Transverse colon (tissue), 4 donors: ENCODE data around the gene PANX2. TPM values are rescaled to one million over a fixed set of nuclear protein-coding genes. Genes with fewer than 3 reads are reported as not detected.

Source experiments
- DNase-seq: peaks from one replicate; pipeline ENCODE4 v3.0.0-alpha.2; 2019
- H3K27ac ChIP-seq, 4 donors: fragments of 200-600 bp; sonication (generic); 2 replicates each; pipeline ENCODE4 v1.5.1; 2016 to 2018; ENCODE audit warnings: inconsistent platforms in 4 of 4
- H3K27me3 ChIP-seq: fragments of 200-600 bp; sonication (generic); 2 replicates; pipeline ENCODE4 v1.5.1; 2017; ENCODE audit warnings: inconsistent platforms
- H3K36me3 ChIP-seq, 4 donors: fragments of 200-600 bp; sonication (generic); 2 replicates each; pipeline ENCODE4 v1.5.1; 2017 to 2019; ENCODE audit warnings: inconsistent platforms in 4 of 4
- H3K4me1 ChIP-seq, 4 donors: fragments of 200-600 bp; sonication (generic); 2 replicates each; pipeline ENCODE4 v1.5.1; 2017 to 2020; ENCODE audit warnings: inconsistent platforms in 4 of 4
- H3K4me3 ChIP-seq, 4 donors: fragments of 200-600 bp; sonication (generic); 1 replicate in 1 of 4; 2 replicates in 3 of 4; pipeline versions ENCODE4 v1.5.1 to v1.6.1; 2017 to 2019; ENCODE audit warnings: inconsistent platforms in 4 of 4
- H3K9me3 ChIP-seq, 2 donors: fragments of 200-600 bp; sonication (generic); 2 replicates each; pipeline ENCODE4 v1.5.1; 2017 to 2019; ENCODE audit warnings: inconsistent platforms in 2 of 2
- EP300 ChIP-seq: sonication (generic); formaldehyde crosslinking; IDR thresholded peaks from one replicate; pipeline ENCODE4 v1.6.1; 2017; ENCODE audit warnings: antibody characterized with exemption, low read depth
- POLR2A ChIP-seq: fragments of 450-650 bp; IDR thresholded peaks from one replicate; pipeline ENCODE4 v1.6.1; 2016; ENCODE audit warnings: antibody characterized with exemption, mild to moderate bottlenecking, moderate library complexity
- POLR2AphosphoS5 ChIP-seq, 3 donors: sonication (generic); formaldehyde crosslinking; IDR thresholded peaks; one replicate each; pipeline ENCODE4 v1.6.1; 2016; ENCODE audit warnings: antibody characterized with exemption in 3 of 3
- WGBS, 2 donors: methylation state at CpG; one replicate each; pipeline ENCODE4 v1.1.5; 2018; ENCODE audit warnings: low coverage in 1 of 2; 5-methylcytosine and 5-hydroxymethylcytosine counted together
- in situ Hi-C, 4 donors: fragments of 200-750 bp; cut with MboI; loops; one replicate each; pipeline versions ENCODE4 v1.15.0 to v1.15.1; 2017; ENCODE audit warnings: low sequenced_read_pairs in 3 of 4, low pct_ligation_motif_present in 1 of 4, low pct_unique_long_range_greater_than_20kb in 1 of 4
- intact Hi-C: fragments of 100-400 bp; cut with DNase I; formaldehyde crosslinking; loops from one replicate; pipeline ENCODE4 v1.15.1; 2023; ENCODE audit warnings: low total_unique reads
- total RNA-seq, 4 donors: library from RNA; depleted of rRNA; stranded (reverse); fragments of >200 nt; gene quantifications; one replicate each; pipeline ENCODE4 v1.1.0, GENCODE V29; 2016
- TF ChIP-seq, protein P1 (sequence below), 5 experiments: fragments of 200-600 bp in 3 of 5; fragments of 450-650 bp in 2 of 5; sonication (generic) in 3 of 5; IDR thresholded peaks; 1 replicate in 2 of 5; 2 replicates in 3 of 5; pipeline ENCODE4 v1.5.1; 2016 to 2017; ENCODE audit warnings: antibody characterized with exemption in 5 of 5, inconsistent platforms in 3 of 5, mild to moderate bottlenecking in 2 of 5, moderate library complexity in 1 of 5

Gene PANX2
- total RNA-seq, 4 donors from 2014 or later = 0.32 TPM; not detected in 3

DNA sequence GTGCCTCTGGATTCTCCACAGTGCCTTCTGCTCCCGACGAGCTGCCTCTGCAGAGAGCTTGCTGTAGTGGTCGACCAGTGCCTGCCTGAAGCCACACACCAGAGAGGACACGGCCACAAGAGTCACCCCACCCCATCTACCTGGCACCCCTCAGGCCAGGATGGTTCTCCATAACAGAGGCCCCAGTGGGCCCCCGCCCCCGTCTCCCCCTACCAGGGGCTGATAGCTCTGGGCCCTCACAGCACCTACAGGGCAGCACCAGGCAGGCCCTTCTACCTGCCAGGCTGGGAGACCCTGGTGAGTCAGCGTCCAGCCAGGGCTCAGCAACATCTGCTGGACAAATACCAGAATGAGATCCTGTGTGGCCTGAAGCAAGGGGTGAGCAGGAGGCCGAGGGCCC lies 52.0 kb downstream of the PANX2 start:
- Histone ChIP-seq H3K4me3 (no peak overlapping the region), H3K36me3 (peaks cover 0 to 33% (median 14%) of the 10 kb centered on the region in 4 donors), H3K4me1 (peaks cover 0 to 8% (median 2%) of the 10 kb centered on the region in 4 donors), H3K9me3 (no peaks in the 10 kb centered on the region), H3K27ac (no peak overlapping the region), H3K27me3 (no peaks in the 10 kb centered on the region)
- intact Hi-C loops (no loop called here), in situ Hi-C loops (no loop called here)
- no peak for DNase-seq
- TF ChIP-seq, protein P1, sequence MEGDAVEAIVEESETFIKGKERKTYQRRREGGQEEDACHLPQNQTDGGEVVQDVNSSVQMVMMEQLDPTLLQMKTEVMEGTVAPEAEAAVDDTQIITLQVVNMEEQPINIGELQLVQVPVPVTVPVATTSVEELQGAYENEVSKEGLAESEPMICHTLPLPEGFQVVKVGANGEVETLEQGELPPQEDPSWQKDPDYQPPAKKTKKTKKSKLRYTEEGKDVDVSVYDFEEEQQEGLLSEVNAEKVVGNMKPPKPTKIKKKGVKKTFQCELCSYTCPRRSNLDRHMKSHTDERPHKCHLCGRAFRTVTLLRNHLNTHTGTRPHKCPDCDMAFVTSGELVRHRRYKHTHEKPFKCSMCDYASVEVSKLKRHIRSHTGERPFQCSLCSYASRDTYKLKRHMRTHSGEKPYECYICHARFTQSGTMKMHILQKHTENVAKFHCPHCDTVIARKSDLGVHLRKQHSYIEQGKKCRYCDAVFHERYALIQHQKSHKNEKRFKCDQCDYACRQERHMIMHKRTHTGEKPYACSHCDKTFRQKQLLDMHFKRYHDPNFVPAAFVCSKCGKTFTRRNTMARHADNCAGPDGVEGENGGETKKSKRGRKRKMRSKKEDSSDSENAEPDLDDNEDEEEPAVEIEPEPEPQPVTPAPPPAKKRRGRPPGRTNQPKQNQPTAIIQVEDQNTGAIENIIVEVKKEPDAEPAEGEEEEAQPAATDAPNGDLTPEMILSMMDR (IDR thresholded peaks at IDR 0.05) = no peak
- TF ChIP-seq EP300 (no peak), POLR2A (no peak), POLR2AphosphoS5 (IDR thresholded peaks at IDR 0.05) (no peak)
- 92% methylated on average over 8 of the region's 8 CpGs; no CpG with 5 or more reads in 1 of the 2 donors for WGBS, 2 donors

DNA sequence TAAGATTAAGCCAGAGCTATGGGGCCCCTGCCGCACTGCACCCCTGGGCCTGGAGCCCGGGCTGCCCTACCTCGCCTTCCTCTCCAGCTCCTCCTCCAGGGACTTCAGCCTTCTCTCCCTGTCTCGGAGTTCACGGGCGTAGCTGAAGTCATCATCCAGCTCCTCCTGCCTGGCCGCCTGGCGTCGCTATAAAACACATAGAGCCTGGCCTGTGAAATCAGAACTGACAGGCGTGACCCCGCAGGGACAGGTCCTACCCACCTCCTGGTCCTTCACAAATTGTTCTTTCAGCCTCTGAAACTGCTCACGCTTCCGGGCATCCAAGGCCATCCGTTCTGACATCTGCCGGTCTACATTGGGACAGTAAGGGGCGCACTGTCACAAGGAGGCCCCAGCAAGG lies 53.5 kb downstream of the PANX2 start:
- H3K4me3 ChIP-seq = no peak overlapping the region
- in situ Hi-C loops = no loop called here
- no peak for DNase-seq
- H3K9me3 ChIP-seq = no peaks in the 10 kb centered on the region
- peaks cover 0 to 30% (median 11%) of the 10 kb centered on the region in 4 donors for H3K36me3 ChIP-seq
- TF ChIP-seq POLR2A = no peak
- 92 to 97% methylated on average over 5 to 16 of the region's 16 CpGs for WGBS, 2 donors
- intact Hi-C loops = no loop called here
- H3K4me1 ChIP-seq = peaks cover 0 to 8% (median 2%) of the 10 kb centered on the region in 4 donors
- H3K27me3 ChIP-seq = no peaks in the 10 kb centered on the region
- no peak overlapping the region for H3K27ac ChIP-seq

DNA sequence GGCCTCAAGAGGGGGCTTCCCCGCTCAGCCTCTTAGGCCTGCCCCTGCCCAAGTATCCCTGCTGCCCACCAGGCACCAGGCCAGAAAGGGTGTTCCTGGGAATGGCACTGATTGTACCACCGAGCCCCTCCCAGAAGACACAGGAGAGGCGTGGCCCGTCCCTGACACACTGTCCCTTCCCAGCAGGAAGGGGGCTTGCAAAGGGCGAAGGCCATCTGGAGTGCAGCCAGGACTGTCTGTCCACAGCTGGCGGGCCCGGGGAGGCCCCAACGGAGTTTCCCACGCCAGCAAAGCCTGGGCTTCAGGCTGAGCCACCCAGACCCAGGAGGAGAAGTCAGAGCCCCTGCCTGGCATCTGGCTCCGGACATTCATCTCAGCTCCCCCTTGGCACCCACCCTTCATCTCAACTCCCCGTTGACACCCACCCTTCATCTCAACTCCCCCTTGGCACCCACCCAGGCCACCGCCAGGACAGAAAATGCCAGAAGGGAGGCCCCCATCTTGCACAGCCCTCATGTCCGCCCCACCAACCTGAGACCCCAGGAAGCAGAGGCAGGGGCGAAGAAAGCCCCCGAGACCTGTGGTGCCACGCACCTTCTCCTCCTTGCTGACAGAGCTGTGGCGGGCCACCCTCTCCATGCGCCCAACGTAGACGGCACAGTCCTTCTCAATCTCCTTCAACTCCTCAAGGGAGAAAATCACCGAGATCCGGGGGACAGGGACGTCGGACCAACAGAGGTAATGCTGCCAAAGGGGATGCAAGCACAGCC lies 54.9 kb downstream of the PANX2 start:
- Histone ChIP-seq H3K27me3 (no peaks in the 10 kb centered on the region), H3K4me1 (no peaks in the 10 kb centered on the region), H3K4me3 (no peak overlapping the region), H3K36me3 (peaks cover 0 to 30% (median 11%) of the 10 kb centered on the region in 4 donors), H3K27ac (no peak overlapping the region), H3K9me3 (no peaks in the 10 kb centered on the region)
- intact Hi-C loops = no loop called here
- TF ChIP-seq POLR2A (no peak), EP300 (no peak), POLR2AphosphoS5 (IDR thresholded peaks at IDR 0.05) (no peak)
- whole genome bisulfite sequencing, 2 donors = 83% methylated on average over 24 of the region's 24 CpGs; no CpG with 5 or more reads in 1 of the 2 donors
- DNase-seq = no peak
- in situ Hi-C loops = no loop called here

DNA sequence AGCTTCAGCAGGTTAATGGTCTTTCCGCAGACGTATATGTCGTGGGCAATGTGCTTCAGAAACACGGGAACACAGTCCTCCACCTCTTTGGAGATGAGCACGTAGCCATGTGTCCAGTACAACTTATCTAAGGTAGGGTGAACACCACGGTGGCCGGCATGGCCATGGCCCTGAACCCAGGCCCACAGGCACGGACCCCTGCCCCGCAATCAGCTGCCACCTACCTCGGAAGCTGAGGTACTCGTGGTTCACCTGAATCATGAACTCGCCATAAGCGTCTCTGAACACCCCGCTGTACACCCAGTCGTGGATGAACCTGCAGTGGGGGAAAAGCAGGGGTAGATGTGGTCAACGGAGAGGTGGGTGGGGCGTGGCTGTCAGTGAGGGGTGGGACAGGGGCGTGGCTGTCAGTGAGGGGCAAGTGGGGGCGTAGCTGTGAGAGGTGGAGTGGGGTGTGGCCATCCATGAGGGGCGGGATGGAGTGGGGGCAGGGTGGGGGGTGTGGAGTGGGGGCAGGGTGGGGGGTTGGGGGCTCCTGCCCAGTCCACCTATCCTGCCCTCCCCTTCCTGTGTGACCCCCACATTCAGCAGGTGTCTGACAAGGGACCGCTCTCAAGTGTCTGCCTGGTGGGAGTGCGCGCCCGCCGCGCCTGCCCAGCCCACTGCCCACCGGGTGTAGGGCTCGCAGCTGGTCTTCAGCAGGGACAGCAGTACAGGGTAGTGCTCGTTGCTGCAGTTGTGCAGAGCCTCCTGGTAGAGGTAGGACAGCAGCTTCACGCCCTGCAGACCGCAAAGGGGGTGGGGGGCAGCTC lies 55.7 kb downstream of the PANX2 start:
- TF ChIP-seq EP300 (no peak), POLR2A (no peak), POLR2AphosphoS5 (IDR thresholded peaks at IDR 0.05) (no peak)
- TF ChIP-seq, protein P1 (IDR thresholded peaks at IDR 0.05) = no peak
- no peaks in the 10 kb centered on the region for H3K27me3 ChIP-seq
- in situ Hi-C loops (no loop called here), intact Hi-C loops (no loop called here)
- H3K4me3 ChIP-seq = no peak overlapping the region
- 80 to 86% methylated on average over 3 to 22 of the region's 31 CpGs for WGBS, 2 donors
- no peaks in the 10 kb centered on the region for H3K9me3 ChIP-seq
- DNase-seq = no peak
- H3K4me1 ChIP-seq = no peaks in the 10 kb centered on the region
- H3K27ac ChIP-seq = no peak overlapping the region
- peaks cover 0 to 23% (median 10%) of the 10 kb centered on the region in 4 donors for H3K36me3 ChIP-seq

DNA sequence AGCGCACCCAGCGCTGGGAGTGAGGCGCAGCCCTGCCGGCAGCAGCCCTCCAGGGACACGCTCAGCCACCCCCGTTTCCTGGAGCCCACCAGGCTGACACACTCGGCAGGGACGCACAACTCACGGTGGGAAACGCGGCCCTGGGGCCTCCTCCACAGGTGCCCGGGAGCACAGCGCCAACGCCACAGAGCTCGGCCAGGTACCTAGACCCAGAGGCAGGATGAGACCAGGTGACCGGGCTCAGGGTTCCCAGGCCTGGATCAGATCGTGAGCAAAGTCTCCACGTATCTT lies 56.3 kb downstream of the PANX2 start:
- no peak for DNase-seq
- in situ Hi-C loops = no loop called here
- Histone ChIP-seq H3K4me3 (no peak overlapping the region), H3K36me3 (peaks cover 0 to 20% (median 8%) of the 10 kb centered on the region in 4 donors), H3K9me3 (no peaks in the 10 kb centered on the region), H3K27ac (no peak overlapping the region), H3K27me3 (no peaks in the 10 kb centered on the region), H3K4me1 (no peaks in the 10 kb centered on the region)
- intact Hi-C loops = no loop called here
- TF ChIP-seq POLR2A (no peak), EP300 (no peak), POLR2AphosphoS5 (IDR thresholded peaks at IDR 0.05) (no peak)
- TF ChIP-seq, protein P1 (IDR thresholded peaks at IDR 0.05) = no peak
- WGBS, 2 donors = 94% methylated on average over 12 of the region's 18 CpGs; no CpG with 5 or more reads in 1 of the 2 donors
